NCI-H774 (cell line): ENCODE measurements around the gene ZNF384.

Experiments used
- DNase-seq: peaks from one replicate; lab custom pipeline; 2025; lab: John Stamatoyannopoulos, UW

Gene ZNF384

DNA sequence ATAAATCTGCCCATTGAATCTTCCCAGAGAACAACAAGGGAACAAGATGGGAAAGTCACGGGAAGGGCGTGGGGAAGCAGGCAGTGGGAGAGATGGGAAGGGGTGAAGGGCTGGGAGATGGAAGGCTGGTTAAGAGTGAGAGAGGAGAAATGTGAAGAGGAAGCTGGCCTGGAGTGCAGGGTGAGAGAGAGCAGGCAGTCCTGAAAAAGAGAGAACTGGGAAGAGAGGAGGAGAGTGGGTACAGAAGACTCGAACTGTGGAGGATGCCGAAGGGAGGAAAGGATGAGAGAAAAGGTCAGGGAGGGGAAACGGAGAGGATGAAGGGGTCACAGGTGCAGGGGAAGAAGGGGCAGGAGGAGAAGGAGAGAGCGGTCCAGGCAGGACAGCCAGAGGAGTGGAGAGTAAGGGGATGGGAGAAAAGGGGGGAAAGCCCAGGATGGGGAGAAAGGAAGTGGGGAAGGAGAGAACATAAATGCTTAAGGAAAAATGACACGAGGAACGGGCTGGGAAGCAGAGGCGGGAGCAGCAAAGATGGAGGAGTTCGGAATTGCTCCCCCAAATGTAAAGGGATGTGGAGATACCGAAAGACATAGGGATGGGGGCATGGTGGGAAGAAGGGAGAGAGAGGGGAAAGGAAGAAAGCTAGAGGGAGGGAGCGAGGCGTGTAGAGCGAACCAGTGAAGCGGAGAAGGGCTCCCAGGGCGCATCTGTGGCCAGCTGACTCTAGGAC lies 10.2 kb upstream of the ZNF384 start:
- DNase-seq, result no peak

DNA sequence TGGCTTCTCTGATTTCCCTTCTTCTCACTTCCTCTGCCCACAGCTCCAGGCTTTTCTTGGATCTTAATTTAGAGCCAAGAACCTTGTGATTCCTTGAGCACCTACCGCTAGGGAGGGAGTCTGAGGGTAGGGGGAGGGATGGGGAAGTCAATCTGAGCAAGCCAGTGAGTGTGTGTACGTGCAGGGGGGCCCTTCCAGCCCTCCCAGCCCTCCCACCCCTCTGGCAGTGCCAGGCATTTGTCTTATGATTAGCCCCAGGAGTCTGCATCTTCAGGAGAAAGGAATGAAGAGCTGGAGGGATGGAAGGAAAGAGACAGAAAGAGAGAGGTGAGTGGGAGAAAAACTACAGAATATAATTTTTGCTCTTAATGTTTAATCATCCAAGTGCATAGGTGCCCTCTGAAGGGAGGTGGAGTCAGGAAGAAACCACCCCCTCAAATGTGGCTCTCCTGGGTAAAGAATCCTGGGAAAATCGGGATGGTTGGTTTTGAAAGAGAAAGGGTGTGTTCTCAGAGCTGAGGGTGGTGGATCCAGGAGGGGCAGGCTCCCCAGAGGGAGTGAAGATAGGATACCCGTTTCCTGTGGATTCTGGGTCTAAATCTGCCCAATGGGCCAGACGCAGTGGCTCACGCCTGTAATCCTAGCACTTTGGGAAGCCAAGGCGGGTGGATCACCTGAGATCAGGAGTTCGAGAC lies 9.3 kb upstream of the ZNF384 start:
- no peak for DNase-seq

DNA sequence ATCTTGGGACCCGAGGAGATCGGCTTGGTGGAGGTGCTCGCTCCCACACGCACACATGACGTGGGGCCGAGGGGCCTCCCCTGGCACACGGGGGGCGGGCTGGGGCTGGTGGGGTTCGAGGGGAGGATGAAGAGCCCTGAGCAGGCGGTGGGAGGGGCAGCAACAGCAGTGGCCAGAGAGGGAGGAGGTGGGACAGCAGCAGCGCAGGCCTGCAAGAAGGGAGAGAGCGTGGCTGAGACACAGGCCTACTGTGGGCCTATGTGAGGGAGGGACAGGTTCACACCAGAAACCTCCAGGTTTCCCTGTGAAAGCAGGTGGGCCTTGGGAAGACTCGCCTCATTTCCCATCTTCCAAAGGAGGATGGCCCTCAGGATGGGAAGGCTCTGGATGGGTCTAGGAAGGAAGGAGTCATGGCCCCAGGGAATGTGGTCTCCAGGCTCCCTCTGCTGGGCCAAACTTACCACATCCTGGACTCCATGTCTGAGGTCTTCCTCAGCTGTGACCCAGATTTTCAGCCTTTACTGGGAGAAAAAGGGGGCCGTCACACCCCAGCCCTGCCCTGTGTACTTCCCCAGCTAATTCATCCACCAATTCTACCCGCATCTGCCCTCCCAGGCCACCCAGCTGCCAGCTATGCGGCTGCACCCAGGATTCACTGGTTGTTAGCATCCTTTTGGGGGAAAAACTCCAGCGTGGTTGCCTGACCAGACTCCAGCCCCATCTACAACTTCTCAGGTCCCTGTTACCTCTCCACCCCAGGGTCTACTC lies 8.6 kb upstream of the ZNF384 start:
- peak; percentile 4 for DNase-seq

- no peak for DNase-seq
Observed at GRCh38 chr12:6696690-6697583, 7.8 kb upstream of the ZNF384 start.

- no peak for DNase-seq
Observed at GRCh38 chr12:6695313-6696045, 6.3 kb upstream of the ZNF384 start.

DNA sequence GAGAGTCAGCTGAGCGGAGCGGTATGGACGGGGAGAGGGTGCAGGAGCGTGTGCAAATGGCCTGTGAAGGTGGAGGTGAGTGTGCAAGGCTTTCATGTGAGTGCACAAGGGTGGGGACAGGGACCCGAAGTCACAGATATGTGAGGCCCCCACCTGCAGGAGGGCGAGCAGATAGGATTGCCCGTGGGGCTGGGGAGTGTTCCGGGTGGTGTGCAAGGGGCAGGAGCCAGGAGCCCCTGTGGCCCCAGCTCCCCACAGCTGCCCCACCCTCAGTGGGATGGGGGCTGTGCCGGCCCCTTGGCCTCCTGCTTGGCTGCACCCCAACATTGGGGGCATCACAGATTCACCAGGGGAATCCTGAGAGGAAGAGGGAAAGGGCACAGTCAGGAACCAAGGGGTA lies 5.5 kb upstream of the ZNF384 start:
- no peak for DNase-seq

DNA sequence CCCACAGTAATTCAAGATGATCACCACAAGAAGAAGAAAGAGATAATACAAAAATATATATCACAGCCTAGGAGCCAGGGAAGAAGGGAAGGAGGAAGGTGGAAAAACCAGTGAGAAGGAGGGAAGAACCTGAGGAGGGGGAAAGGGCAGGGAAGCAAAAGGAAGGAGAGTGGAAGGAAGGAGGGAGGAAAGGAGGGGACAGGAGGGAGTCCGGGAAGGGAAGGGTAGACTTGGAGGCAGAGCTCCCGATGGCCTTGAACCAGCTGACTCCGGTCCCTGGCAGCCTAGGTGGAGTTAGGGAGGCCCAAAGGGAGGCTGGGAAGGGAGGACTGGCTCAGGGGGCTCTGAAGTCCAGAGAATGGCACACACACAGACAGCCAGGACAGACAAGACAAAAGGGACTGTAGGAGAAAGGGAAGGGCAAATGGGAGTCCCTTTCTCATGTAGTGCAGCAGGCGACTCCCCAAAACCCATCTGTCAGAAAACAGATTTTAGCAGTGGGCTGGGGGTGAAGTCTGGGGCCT lies 4.7 kb upstream of the ZNF384 start:
- no peak for DNase-seq

GRCh38 chr12:6692888-6693287 lies 3.7 kb upstream of the ZNF384 start:
- DNase-seq, result no peak

GRCh38 chr12:6691473-6691872 lies 2.3 kb upstream of the ZNF384 start:
- no peak for DNase-seq

DNA sequence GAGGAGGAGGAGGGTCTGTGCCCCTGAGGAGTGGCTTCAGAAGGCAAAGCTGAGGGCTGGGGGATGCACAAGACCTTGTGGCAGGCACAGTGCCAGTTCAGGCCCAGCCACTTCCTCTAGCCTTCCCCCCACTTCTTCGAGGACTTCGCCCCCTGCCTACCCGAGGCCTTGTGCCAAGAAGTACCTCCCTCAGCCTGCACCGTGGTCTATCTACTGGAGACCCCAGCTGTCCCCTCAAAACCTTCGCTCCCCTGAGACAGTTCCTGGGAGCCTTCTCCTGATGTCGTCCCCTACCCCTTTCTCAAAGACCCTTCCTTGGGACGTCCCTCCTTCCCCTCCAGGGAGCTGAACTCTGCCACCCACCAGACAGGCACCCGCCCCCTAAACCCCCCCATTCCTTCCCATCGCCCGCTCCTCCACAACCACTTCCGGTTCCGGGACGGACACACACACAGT lies 604 bp downstream of the ZNF384 start:
- DNase-seq, result no peak

- no peak for DNase-seq
Observed at GRCh38 chr12:6685814-6686213, 3.4 kb downstream of the ZNF384 start.

- peak; percentile 33 for DNase-seq
Observed at GRCh38 chr12:6684609-6685008, 4.6 kb downstream of the ZNF384 start.

DNA sequence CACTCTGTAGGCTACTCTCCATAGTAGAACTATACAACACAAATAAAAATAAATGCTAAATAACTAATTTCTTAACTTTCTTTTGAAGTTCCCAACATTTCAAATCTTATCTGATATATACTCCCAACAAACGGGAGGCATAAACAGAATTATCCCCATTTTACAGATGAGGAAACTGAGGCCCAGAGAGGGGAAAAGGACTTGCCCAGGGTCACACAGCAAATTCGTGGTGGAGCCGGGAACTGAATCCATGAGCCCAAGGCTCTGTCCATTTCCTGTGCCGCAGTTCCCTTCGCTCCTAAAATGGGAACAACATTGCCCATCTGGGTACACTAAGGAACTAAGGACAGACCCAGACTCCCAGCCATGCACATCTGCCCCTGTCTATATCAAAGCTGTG lies 12.2 kb downstream of the ZNF384 start:
- DNase-seq, result no peak

DNA sequence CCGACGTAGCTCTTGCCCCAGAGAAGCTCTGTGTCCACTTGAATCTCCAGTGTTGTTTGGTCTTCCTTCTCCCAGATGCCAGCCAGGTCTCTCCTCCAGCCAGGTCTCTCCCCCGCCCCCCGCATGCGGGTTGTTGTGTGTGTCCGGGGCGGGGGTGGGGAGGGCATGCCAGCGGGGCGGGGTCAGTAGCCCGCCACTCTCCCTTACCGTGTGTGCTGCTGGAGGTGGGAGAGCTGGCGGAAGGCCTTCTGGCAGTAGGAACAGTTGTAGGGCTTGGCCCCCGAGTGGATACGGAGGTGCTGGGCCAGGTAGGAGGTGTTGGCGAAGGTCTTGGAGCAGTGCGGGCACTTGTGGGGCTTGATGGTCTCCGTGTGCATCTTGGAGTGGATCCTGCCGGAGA lies 17.0 kb downstream of the ZNF384 start:
- DNase-seq, result no peak

GRCh38 chr12:6667559-6668210 lies 21.5 kb downstream of the ZNF384 start:
- no peak for DNase-seq

DNA sequence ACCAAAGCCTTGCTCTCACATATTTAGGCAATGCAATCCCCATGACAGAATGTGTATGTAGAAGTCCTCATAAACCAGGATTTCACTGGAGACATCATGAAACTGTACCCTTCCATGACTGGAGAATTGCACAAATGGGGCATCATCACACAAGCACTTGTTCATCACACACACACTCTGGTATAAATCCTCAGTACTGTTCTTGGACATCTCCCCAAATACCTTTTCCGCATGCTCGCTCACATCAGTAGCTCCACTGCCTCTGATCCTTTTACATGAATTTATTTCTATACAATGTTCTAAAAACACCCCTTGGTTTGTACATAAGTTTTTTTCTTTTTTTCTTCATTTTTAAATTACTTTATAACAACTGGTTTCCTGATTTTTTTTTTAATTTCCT lies 23.0 kb downstream of the ZNF384 start:
- DNase-seq, result no peak

DNA sequence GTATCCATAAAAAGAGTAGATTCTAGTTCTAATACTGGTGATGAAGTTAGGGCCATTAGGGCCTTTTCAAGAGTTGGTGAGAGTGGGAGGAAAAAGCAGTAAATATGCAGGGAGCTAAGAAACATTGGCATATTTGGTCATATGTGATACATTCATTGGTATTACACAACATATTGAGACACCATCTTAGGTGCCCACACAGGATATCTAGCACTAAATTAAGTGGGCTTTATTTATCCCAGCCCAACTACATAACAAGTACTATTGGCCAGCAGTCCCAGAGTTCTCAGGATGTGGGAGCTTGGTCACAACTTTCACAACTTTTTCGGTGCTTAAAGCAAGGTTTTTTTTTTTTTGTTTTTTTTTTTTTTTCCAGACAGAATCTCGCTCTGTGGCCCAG lies 24.3 kb downstream of the ZNF384 start:
- no peak for DNase-seq

- DNase-seq, result peak; percentile 100
Observed at GRCh38 chr12:6662906-6663742, 26.1 kb downstream of the ZNF384 start, which contains the start of gene ING4. Gene ING4 (minus strand): TSS chr12:6663119. CDS start chr12:6663101, 18 bp downstream.

DNA sequence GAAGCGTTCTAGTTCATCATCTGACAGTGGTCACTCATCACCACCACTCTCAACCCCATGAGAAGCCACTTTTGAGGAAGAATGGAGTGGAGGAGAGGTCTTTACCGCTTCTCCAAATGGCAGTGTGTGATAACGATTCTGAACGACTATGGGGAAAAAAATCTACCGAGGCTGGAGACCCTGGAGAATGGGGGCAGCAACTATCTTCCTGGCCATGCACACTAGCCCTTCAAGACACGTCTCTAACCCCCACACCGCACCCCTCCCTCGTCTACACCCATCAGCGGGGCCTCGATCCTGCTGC lies 26.6 kb downstream of the ZNF384 start:
- no peak for DNase-seq

DNA sequence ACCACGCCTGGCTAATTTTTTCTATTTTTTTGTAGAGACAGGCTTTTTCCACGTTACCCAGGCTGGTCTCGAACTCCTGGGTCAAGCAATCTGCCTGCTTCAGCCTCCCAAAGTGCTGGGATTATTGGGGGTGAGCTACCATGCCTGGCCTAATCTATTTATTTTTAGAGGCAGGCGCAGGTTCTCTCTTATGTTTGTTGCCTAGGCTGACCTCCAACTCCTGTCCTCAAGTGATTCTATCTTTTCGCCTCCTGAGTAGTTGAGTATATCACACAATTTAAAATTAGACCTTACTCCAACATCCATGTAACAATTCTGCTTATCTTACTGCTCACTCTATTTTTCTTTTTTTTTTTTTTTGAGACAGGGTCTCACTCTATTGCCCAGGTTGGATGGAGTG lies 35.2 kb downstream of the ZNF384 start:
- DNase-seq, result no peak
